SK-MEL-5 (cell line): Measurements from ENCODE around the gene GALNT2. TPM values are rescaled to one million over a fixed set of nuclear protein-coding genes. Genes with fewer than 3 reads are reported as not detected.

Source experiments
- DNase-seq: peaks from one replicate; pipeline ENCODE4 v3.0.0-alpha.2; 2016; ENCODE audit warnings: low read depth, low spot score
- in situ Hi-C: cut with HindIII; loops from 2 replicates; pipeline ENCODE4 v1.10.0; 2016; ENCODE audit warnings: low sequenced_read_pairs, high pct_unique_total_duplicates, low pct_unique_long_range_greater_than_20kb
- total RNA-seq: library from RNA; depleted of rRNA; stranded (reverse); fragments of >200 nt; shearing (Covaris generic); gene quantifications from 2 replicates; pipeline ENCODE4 v1.2.3, GENCODE V29; 2014

GALNT2 gene
- total RNA-seq, 1 experiment from 2014 or later: 149 TPM

DNA sequence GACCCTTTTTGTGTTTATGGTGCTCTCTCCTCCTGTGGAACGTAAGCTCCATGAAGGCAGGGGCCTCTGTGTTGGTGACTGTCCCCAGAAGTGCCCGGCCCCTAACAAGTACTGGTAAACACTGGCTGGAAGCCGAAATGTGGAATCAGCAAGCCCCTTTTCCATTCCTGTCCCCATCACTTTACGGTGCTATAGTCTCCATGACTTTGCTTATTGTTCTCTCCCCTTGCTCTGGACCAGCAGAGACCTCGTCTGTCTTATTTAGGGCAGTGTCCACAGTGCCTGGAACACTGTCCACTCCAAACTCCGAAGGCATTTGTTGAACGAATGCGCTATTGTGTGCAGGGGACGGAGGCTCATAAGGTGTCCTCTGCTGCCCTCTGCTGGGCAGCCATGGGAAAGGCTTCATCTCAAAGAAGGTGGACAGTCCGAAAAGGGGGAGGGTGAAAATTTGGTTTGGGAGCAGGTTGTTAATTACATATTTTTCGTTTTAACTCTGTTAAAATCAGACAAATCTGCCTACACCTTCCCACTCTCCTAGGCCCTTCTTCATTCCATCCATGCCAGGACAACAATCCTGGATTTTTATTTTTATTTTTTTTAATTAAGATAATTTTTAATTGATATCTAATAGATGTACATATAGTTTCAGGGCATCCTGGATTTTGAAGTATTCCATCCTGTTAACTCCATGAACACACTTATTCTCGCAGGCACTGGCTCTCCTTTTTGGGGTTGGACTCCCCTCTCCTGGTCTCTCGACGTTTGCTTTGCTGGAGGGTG, 243.5 kb downstream of the GALNT2 start:
- in situ Hi-C loops: no loop called here
- peak; percentile 87 for DNase-seq

DNA sequence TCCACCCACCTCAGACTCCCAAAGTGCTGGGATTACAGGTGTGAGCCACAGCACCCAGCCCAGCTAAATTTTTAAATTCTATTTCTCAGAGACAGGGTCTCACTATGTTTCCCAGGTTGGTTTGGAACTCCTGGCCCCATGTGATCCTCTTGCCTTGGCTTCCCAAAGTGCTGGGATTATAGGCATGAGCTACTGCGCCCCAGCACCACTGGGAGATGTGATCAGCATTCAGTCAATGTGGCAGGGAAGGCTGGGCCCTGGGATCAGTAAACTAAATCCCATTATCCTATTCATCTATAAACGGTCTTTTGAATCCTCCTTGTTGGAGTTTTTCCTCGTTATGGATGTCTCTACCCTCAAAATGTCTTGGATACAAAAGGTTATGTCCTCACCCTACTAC, 245.6 kb downstream of the GALNT2 start:
- in situ Hi-C loops: no loop called here
- DNase-seq: no peak

DNA sequence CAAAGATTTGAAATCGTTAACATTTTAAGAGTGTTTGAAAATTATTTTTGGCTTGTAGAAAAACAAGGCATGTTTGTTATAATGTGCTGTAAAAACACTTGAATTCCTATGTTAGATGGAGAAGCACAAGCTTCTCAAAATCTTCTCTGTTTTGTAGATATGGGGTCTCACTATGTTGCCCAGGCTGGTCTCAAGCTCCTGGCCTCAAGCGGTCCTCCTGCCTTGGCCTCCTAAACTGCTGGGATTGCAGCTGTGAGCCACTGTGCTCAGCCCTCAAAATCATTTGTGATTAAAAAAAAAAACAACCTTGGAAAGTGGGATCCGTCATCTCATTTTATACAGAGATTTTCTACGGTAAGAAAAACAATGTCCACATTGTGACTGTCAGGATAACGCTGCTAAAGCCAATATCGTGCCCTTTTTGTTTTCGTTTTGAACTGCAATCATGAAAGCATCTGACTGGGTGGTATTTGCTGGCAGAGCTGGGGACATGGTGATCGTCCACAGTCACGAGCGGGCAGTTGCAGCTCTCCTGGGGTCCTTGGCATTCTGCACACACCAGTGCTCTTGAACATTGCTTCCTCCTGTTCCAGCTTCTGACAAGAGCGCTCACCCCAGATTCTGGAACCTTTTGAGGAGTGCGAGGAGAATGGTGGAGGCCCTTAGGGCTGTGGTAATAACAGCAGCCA, 246.6 kb downstream of the GALNT2 start:
- in situ Hi-C loops: no loop called here
- peak; percentile 26 for DNase-seq

DNA sequence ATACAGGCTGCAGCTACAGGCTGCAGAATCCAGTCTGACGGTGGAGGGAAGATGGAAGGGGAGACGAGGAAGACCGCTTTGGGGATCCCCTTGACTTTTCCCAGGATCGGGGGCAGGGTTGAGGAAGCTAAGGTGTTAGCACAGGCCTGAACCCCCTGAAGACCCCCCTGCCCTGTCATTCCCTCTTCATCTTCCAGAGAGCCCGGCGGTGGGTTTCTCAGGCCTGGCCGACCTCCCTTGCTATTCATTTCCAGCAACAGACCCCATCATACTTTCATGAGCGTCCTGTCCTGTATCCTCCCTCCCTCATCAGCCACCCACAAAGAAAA, 247.1 kb downstream of the GALNT2 start:
- in situ Hi-C loops: no loop called here
- DNase-seq: no peak

DNA sequence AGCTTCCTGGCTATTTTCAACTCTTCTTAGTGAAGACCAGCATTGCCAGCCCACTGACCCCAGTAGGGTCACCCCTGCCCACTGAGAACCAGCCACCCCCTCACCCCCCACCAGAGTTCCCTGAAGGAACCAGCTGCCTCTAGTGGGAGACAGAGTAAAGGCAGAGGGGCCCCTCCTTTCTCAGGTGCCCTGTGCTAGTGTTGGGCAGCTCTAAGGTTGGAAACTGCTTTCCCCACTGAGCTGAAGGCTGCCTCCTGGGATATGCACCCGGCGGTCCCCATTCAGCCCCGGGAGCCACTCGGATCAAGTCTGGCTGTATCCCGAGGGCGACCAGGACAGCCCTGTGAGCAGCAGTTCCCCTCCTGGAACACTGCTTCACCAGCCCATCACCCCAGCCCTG, 248.1 kb downstream of the GALNT2 start:
- in situ Hi-C loops: no loop called here
- no peak for DNase-seq

DNA sequence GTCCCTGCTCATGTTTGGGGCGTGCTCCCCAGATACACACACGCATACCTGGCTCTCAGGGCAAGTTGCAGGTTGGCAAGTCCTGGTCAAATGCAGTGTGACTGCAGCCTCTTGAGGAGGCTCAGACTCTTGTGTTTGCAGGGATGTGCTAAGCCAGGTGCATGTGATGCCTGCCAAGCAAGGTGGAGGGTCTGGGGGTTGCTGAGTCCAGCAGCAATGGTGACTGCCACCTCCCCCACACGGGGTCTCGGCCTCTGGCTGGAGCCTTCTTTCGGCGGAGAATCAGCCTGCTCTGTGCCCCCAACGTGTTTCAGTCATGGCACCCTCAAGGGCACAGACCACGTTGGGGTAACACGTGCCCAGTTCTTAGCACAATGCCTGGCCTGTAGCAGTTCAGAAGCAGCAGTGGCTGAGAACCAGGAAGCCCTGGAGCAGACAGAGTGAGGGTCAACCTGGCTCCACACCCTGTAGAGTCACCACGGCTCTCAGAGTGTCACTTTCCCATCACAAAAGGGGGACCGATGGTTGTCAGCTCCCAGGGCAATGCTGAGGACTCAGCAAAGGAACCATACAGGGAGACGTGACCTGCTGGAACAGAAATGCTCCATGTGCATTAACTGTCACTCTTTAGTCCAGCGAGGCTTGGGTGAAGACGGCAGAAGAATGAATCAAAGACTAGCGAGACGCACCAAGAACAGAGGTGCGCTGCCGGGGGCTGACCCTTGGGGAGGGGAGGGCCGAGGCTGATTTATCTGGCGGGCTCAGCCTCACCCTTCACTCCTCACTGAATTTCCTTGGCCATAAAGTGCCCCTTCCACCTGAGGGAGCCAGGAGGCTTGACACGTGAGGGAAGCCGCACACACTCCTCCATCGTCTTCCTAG, 250.1 kb downstream of the GALNT2 start:
- no peak for DNase-seq
- in situ Hi-C loops: no loop called here

DNA sequence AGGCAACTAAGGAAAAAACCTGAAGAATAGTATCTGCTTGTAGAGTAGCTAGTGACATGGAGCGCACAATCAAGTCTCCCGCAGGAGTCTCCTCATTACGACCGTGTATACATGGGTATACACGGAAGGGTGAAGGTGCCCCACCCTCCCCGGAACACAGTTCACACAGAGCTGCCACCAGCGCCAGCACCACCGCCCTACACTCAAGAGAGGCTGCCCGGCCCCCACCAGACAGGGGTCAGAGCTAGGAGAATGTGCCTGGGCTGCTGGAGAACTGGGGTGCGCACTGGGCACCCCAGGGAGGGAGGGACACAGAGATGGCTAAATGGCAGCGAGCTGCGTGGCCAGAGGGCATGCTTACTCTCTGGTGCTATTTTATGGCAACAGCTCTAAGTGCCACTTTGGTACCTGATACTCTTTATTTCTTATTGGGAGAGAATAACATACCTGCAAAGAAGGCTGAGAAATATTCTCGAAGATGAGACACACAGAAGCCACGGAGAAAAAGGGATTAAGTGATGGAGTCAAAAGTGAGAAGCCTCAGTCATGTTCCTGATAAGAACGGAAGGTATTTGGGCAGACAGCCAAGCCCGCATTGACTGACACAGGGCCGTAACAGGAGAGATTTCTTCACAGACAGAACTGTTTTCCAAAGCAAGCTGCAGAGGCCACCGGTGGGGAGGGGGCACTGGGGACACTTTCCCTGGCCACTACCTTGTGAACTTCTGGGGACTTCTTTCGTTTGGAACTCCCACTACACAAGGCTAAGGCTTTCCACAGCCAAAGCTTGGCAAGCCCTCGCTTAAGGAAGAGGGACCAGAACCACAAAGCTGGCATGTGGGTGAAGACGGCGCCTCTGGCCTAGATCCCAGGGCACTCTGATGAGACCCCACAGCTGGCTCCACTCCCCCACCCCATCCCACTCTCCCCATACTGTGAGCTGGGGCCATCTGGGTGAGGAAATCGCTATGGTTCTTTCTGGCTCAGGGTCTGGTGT, 251.1 kb downstream of the GALNT2 start:
- in situ Hi-C loops: no loop called here

DNA sequence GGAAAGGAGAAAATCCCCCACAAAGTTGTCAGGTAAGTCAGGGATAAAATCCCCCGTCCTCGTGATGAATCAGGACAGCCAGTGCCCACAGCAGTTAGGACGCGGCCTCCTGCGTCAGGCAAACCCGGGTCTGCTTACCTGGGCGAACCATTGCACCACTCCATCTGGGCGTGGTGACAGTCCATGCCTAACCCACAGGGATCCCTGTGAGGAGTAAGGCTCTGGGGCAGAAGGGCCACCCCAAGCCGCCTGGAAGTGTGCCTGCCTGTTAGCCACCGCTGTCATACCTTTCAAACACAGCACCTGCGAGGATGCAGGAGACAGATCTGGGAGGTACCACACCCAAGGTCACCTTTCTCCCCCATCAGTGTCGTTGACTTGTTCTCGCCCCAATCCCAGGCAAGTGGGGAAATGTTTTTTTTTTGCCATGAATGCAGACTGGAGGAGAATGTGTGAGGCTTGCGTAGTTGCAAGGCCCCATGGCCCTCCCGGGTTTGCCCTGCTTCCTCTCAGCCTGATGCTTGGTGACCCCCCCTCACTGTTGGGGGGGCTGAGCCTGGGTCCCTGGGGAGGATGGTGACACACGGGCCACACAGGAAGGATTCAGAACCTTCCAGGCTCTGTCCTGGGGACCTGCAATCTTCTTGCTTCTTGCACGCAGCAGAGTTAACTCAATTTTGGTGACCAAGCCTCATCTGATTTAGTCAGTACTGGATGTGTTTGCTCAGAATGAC, 252.1 kb downstream of the GALNT2 start:
- in situ Hi-C loops: no loop called here
- DNase-seq: no peak

More for the DNA sequence above, 251.1 kb downstream of the GALNT2 start:
- DNase-seq: no peak

DNA sequence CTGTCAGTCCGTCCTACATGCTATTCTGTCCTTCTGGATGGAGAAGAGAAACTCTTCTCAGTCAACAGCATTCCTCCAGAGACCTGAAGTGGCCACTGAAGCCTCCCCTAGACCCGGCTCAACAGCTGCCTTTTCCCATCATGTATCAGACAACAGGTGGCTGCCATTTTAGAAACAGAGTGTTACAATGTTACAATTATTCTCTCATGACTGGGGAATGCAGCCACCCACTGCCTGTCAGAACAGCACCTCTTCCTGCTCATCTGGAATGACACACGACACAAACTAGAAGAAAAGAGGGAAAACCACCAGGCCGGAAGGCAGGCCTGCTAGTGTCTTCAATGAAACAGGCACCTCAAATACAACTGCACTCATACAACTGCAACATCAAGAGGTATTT, 253.8 kb downstream of the GALNT2 start:
- DNase-seq: no peak
- in situ Hi-C loops: no loop called here

DNA sequence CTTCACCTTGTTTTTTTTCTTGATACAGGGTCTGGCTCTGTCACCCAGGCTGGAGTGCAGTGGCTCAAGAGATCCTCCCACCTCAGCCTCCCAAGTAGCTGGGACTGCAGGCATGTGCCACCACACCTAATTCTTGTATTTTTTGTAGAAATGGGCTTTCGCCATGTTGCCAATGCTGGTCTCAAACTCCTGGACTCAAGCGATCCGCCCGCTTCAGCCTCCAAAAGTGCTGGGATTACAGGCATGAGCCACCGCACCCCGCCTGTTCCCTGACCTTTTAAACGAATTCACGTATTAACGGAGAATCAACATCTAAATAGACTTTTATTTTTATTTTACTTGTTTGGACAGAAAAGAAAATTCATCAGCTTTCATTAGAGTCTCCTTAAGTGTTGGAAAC, 254.3 kb downstream of the GALNT2 start:
- in situ Hi-C loops: no loop called here
- no peak for DNase-seq

DNA sequence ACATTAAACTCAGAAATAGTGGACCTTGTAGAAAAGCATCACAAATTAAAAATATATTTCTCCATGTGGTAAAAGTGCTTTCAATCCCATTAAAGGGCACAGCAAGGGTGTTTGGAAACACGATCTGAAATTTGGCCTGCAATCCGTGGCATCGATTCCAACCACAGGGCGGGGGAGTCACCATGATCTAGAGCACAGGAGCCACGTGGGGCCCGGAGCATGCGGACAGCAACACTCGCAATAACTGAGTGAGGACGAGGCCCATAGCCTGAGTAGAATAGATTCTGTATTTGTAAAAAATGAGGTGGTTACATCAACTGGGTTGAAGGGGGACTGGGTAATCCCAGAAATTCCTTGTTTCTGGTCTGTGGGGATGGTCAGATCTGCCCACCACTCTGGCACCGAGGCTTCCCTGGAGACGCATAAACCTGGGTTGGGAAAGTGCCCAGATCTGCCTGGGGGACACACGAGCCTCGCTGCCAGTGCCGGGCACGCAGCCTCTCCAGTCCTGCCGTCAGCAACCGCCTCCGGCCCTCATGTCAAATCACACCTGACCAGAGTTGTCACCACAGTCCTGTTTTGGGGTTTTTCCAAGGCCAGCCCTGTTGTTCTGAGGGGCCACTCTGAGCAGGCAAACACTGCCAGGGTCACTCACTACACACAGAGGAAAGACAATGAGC, 254.8 kb downstream of the GALNT2 start:
- in situ Hi-C loops: no loop called here
- DNase-seq: no peak

DNA sequence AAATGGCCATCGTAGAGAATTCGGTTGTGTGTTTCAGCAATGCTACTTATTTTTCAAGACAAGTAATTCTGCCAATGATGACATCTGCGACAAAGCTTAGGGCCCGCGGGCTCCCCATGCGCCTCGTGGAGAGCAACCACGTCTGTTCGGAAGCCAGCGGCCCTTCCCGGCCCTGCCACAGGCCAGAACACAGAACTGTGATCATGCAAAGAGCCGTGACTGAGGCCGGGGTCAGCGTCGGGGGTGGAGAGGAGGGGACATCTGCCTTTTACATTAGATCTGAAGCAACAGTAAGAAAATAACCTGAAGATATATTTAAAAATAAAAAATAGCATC, 255.4 kb downstream of the GALNT2 start:
- no peak for DNase-seq
- in situ Hi-C loops: no loop called here

DNA sequence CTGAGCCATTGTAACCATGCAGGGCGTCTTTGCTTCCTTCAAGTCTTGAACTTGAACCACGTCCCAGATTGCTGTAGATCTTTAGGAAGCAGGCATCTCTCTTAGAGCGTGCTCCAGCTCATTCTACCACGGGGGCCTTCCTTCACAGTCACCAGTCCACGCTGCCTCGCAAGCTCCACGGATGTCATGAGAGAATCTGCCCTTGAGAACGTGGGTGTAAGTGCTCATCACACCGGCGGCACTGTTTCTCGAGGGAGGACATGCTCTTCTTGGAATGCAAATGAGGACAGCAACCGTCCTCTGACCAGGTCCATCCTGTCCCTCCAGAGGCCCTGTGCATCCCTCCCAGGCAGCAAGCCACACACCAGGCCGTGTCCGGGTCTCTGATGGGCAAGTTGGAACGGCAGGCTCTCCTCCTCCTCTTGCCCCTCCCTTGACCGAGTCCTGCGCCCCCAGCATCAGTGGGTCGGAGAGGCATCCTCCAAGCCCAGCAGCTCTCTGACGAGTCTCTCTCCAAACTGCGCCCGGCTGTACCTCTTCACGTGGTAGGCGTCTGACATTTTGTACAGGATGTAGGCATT, 256.0 kb downstream of the GALNT2 start:
- in situ Hi-C loops: no loop called here
- no peak for DNase-seq

DNA sequence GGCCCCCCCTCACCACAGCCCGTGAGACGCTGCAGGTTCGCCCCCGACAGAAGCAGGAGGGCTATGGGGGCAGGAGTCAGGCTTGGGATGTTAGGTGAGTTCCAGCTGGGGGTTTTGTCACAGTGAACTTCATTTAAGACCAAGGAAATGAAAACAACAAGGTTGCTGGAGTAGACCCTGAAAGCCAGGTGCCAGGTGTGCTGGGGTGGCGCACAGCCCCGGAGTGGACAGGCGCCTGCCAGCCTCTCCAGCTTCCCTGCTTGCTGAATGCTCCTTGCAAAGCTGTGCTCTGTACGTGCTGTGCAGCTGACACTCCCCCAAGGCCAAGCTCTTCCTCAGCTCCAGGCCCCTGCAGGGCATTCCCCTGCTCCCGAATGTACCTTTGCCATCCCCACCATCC, 256.6 kb downstream of the GALNT2 start:
- DNase-seq: no peak
- in situ Hi-C loops: no loop called here

DNA sequence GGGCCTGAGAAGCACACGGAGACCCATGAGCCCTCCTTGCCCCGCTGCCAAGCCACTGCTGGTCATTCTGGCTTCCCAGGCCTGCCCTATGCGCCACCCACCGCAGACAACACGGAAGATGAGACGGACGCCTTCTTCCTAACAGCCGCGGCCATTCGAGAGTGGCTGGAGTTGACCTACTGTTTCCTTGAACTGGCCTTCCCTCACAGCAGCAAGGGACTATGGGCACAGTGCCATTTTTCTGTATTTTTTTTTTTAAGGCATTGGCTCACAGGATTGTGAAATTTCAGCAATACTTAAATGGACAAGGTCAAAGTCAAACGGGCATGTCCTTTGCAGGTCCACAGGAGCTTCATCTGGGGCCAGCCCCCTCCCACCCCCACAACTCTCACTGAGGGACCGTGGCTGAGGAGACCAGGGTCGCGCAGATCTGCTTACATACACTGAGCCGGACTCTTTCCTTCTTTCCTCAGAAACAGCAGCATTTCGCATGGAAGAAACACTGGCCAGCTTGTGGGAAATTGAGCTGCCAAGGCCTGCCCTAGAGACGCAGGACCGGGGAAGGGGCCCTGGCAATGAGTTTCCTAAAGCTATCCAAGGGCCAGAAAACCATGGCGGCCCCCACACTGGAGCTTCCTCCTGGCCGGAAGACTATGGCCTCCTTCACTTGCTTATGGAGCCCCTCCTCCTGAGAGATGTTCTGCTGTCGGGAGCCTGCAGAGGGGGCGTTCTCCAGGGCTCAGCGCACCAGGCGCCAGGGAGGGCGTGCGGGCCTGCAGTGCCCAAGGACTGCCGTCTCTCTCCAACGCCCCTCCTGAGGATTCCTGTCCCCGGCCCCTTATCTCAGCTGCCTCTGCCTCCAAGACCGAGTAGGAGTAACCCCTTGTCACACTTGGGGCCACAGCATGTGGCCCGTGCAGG, 260.2 kb downstream of the GALNT2 start:
- in situ Hi-C loops: no loop called here
- DNase-seq: no peak
